Measurements from ENCODE around the gene SELPLG. TPM values are rescaled to one million over a fixed set of nuclear protein-coding genes. Genes with fewer than 3 reads are reported as not detected.

Gene SELPLG
- total RNA-seq, 1 experiment from 2014 or later = 0.41 TPM

DNA sequence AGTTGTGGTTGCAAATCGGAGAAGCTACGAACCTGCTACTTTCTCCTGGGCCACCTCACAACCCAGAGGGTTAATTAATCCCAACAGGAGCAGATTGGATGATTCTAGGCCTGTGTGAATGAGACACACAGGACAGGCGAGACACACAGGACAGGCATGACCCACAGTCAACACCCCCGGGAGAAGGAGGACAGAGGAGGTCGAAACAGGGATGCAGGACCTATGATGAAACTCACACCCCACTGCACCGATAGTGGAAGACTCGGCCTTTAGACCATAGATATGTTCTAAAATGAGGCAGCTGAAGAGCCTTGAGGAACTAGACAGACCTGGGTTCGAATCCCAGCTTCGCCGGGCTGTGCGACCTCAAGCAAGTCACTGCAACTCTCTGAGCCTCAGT is 47.4 kb downstream of the SELPLG start:
- TF ChIP-seq POLR2AphosphoS5 (IDR thresholded peaks at IDR 0.05; ENCODE audit: low read depth, low read length) (no peak), TCF7L2 (IDR thresholded peaks at IDR 0.05; ENCODE audit: low read depth, low read length) (no peak), SIN3A (IDR thresholded peaks at IDR 0.05; ENCODE audit: borderline replicate concordance, insufficient read depth, low read depth, low read length) (no peak)
- TF ChIP-seq, protein P1, sequence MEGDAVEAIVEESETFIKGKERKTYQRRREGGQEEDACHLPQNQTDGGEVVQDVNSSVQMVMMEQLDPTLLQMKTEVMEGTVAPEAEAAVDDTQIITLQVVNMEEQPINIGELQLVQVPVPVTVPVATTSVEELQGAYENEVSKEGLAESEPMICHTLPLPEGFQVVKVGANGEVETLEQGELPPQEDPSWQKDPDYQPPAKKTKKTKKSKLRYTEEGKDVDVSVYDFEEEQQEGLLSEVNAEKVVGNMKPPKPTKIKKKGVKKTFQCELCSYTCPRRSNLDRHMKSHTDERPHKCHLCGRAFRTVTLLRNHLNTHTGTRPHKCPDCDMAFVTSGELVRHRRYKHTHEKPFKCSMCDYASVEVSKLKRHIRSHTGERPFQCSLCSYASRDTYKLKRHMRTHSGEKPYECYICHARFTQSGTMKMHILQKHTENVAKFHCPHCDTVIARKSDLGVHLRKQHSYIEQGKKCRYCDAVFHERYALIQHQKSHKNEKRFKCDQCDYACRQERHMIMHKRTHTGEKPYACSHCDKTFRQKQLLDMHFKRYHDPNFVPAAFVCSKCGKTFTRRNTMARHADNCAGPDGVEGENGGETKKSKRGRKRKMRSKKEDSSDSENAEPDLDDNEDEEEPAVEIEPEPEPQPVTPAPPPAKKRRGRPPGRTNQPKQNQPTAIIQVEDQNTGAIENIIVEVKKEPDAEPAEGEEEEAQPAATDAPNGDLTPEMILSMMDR (IDR thresholded peaks at IDR 0.05) = no peak
- TF ChIP-seq, protein P2, sequence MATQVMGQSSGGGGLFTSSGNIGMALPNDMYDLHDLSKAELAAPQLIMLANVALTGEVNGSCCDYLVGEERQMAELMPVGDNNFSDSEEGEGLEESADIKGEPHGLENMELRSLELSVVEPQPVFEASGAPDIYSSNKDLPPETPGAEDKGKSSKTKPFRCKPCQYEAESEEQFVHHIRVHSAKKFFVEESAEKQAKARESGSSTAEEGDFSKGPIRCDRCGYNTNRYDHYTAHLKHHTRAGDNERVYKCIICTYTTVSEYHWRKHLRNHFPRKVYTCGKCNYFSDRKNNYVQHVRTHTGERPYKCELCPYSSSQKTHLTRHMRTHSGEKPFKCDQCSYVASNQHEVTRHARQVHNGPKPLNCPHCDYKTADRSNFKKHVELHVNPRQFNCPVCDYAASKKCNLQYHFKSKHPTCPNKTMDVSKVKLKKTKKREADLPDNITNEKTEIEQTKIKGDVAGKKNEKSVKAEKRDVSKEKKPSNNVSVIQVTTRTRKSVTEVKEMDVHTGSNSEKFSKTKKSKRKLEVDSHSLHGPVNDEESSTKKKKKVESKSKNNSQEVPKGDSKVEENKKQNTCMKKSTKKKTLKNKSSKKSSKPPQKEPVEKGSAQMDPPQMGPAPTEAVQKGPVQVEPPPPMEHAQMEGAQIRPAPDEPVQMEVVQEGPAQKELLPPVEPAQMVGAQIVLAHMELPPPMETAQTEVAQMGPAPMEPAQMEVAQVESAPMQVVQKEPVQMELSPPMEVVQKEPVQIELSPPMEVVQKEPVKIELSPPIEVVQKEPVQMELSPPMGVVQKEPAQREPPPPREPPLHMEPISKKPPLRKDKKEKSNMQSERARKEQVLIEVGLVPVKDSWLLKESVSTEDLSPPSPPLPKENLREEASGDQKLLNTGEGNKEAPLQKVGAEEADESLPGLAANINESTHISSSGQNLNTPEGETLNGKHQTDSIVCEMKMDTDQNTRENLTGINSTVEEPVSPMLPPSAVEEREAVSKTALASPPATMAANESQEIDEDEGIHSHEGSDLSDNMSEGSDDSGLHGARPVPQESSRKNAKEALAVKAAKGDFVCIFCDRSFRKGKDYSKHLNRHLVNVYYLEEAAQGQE (IDR thresholded peaks at IDR 0.05; ENCODE audit: insufficient read depth in 1 of 2, low read depth in 2 of 2, low read length in 1 of 2) = no peak
- no peak for DNase-seq (ENCODE audit: low read depth, low spot score)
- no peak overlapping the region for H3K4me3 ChIP-seq (ENCODE audit: low read depth in 2 of 2, low read length in 2 of 2)
- ChIA-PET CTCF (interaction anchor here (1.1 kb wide), 1 partner anchor 31 kb away, joined by 3 read pairs; no protein-coding TSS in a partner anchor), POLR2A (interaction anchor here (0.7 kb wide), 1 partner anchor 18 kb away, joined by 7 read pairs; no protein-coding TSS in a partner anchor)
- intact Hi-C loops (cut with micrococcal nuclease; ENCODE audit: unreplicated experiment) = no loop called here
- ATAC-seq = no peak
- H3K9me3 ChIP-seq (ENCODE audit: control insufficient read depth, insufficient read depth, low read depth, low read length) = no peaks in the 10 kb centered on the region
- H3K4me1 ChIP-seq (ENCODE audit: control insufficient read depth, insufficient read depth, low read length) = peaks cover 4% of the 10 kb centered on the region
- no peaks in the 10 kb centered on the region for H3K36me3 ChIP-seq (ENCODE audit: control insufficient read depth, insufficient read depth, low read length)
- no peaks in the 10 kb centered on the region for H3K27me3 ChIP-seq (ENCODE audit: control insufficient read depth, insufficient read depth, low read length)
- H3K27ac ChIP-seq (ENCODE audit: low read length) = no peak overlapping the region
- in situ Hi-C loops (cut with HindIII; ENCODE audit: low pct_unique_long_range_greater_than_20kb, low sequenced_read_pairs) = no loop called here
- BruUV-seq (replicated peaks) = no TSS peak

DNA sequence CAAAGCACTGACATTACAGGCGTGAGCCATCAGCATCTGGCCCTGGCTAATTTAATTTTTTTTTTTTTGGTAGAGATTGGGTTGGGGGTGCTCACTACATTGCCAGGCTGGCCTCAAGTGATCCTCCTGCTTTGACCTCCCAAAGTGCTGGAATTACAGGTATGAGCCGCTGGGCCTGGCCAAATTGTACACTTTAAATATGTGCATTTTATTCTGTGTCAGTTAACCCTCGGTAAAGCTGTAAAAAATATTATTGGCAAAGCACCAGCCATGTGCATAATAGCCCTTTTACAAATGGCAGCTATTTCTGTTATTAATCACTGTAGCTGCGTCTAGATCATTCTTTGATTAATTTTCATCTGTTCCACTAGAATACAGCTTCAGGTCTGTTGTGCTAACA is 47.8 kb downstream of the SELPLG start:
- CTCF ChIA-PET = interaction anchor here (1.1 kb wide), 1 partner anchor 32 kb away, joined by 3 read pairs; no protein-coding TSS in a partner anchor
- BruUV-seq (replicated peaks) = no TSS peak

More for the DNA sequence above, 47.8 kb downstream of the SELPLG start:
- DNase-seq (ENCODE audit: low read depth, low spot score) (no peak), ATAC-seq (no peak)
- Histone ChIP-seq H3K9me3 (ENCODE audit: control insufficient read depth, insufficient read depth, low read depth, low read length) (no peaks in the 10 kb centered on the region), H3K27me3 (ENCODE audit: control insufficient read depth, insufficient read depth, low read length) (no peaks in the 10 kb centered on the region), H3K4me3 (ENCODE audit: low read depth in 2 of 2, low read length in 2 of 2) (no peak overlapping the region), H3K27ac (ENCODE audit: low read length) (no peak overlapping the region), H3K4me1 (ENCODE audit: control insufficient read depth, insufficient read depth, low read length) (peaks cover 4% of the 10 kb centered on the region), H3K36me3 (ENCODE audit: control insufficient read depth, insufficient read depth, low read length) (no peaks in the 10 kb centered on the region)
- in situ Hi-C loops (cut with HindIII; ENCODE audit: low pct_unique_long_range_greater_than_20kb, low sequenced_read_pairs) (no loop called here), intact Hi-C loops (cut with micrococcal nuclease; ENCODE audit: unreplicated experiment) (no loop called here)
- POLR2A ChIA-PET = interaction anchor here (0.7 kb wide), 1 partner anchor 18 kb away, joined by 7 read pairs; no protein-coding TSS in a partner anchor
- TF ChIP-seq TCF7L2 (IDR thresholded peaks at IDR 0.05; ENCODE audit: low read depth, low read length) (no peak), POLR2AphosphoS5 (IDR thresholded peaks at IDR 0.05; ENCODE audit: low read depth, low read length) (no peak), SIN3A (IDR thresholded peaks at IDR 0.05; ENCODE audit: borderline replicate concordance, insufficient read depth, low read depth, low read length) (no peak)
- TF ChIP-seq, protein P2 (IDR thresholded peaks at IDR 0.05; ENCODE audit: insufficient read depth in 1 of 2, low read depth in 2 of 2, low read length in 1 of 2) = no peak

All from Panc1 (cell line).